Rectal smooth muscle tissue (tissue), 1 donor: ENCODE measurements around the gene SAMD4A.

Experiments used
- H3K27ac ChIP-seq: one replicate; pipeline ENCODE4 v1.7.0; 2013; ENCODE audit warnings: low read depth, low read length, inconsistent platforms
- H3K27me3 ChIP-seq: one replicate; pipeline ENCODE4 v1.7.0; 2013; ENCODE audit warnings: low read length; ENCODE audit not compliant: control insufficient read depth, insufficient read depth
- H3K36me3 ChIP-seq: one replicate; pipeline ENCODE4 v1.7.0; 2013; ENCODE audit warnings: low read length; ENCODE audit not compliant: control insufficient read depth, insufficient read depth
- H3K4me1 ChIP-seq: one replicate; pipeline ENCODE4 v1.7.0; 2013; ENCODE audit warnings: low read length; ENCODE audit not compliant: control insufficient read depth, insufficient read depth
- H3K4me3 ChIP-seq: one replicate; pipeline ENCODE4 v1.7.0; 2013; ENCODE audit warnings: low read length
- H3K9ac ChIP-seq: one replicate; pipeline ENCODE4 v1.7.0; 2013; ENCODE audit warnings: low read length

Gene SAMD4A

DNA sequence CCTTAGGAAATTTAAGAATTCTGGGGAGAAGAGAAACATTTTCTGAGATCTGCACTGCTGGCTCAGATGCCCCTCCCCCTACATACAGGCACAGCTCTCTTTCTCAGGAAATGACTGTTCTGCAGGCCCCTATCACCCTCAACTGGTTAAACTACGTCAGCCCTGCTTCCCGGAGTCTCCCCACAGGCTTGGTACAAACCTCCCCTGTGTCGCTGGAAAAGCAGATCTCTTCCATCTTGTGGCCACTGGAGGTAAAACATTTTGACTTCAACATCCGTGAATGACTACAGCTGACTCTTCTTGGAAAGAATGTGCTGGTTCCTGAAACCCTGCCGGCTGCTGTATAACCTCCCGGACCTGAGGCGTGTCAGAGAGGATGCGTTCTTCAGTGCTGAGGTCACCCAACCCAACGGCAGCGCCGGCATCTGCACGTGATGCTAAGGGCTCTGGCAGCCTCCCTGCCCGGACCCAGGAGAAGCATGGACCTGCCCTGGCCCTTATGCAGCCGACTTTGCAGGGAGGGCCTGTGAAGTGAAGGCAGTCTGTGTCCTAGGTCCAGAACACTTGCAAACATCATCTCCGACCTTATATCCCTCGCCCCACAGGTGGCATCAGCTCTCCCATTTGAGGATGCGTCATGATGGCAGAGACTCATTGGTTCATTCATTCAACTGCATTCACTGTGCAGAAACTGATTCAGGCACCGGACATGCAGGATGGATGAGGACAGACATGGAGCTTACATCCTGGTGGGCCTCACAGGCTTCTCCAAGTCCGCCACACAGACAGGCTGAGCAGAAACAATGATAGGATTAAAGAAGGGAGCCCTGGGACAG is 206.5 kb downstream of the SAMD4A start:
- H3K4me3 ChIP-seq: peak overlapping the region; percentile 0
- no peaks in the 10 kb centered on the region for H3K27me3 ChIP-seq
- peaks cover 29% of the 10 kb centered on the region for H3K4me1 ChIP-seq
- H3K36me3 ChIP-seq: no peaks in the 10 kb centered on the region
- H3K27ac ChIP-seq: peak overlapping the region; percentile 89
- H3K9ac ChIP-seq: no peak overlapping the region

DNA sequence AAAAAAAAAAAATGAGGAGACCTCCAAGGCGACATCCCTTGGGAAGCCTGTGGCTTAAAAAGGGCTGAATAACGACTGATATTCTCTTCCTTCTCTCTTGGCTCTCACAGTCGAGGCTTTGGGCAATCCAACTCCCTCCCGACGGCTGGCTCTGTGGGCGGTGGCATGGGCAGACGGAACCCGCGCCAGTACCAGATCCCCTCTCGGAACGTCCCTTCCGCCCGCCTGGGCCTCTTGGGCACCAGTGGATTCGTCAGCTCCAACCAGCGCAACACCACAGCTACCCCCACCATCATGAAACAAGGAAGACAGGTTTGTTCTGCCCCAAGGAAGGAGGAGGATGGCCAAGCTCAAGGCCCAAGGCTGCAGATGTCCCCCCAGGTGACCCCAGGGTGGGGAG is 207.9 kb downstream of the SAMD4A start:
- no peak overlapping the region for H3K9ac ChIP-seq
- H3K4me3 ChIP-seq: no peak overlapping the region
- H3K36me3 ChIP-seq: no peaks in the 10 kb centered on the region
- no peaks in the 10 kb centered on the region for H3K27me3 ChIP-seq
- H3K4me1 ChIP-seq: peaks cover 29% of the 10 kb centered on the region
- H3K27ac ChIP-seq: no peak overlapping the region

DNA sequence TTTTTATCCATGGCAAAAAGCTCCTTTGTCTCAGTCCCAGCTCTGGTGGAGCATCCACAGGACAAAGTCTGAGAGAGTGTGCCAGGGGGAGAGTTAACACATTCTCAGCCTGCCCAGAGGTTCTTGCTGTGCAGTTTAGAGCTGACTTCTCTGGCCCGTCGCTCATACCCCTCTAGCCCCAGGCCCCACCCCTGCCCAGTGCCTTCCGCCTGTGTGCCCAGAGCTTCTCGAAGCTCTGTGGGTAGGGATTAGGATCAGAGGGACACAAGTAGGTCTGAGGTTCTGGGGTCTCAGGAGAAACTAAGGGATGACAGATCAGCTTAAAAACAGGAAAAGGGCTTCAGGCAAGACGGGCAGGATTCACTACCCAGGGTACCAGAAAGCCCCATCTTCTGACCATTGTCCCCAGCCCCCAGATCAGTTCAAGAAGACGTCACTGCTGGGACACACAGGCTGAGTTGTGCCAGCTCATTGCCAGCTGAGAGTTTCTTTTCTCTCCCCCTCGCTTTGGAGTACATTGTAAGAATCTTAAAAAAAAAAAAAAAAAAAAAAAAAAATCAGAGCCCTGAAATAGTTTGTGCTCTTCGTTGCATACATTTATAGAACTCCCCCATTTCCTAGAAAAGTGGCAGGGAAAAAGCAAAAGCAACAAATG is 208.7 kb downstream of the SAMD4A start:
- Histone ChIP-seq H3K4me3 (no peak overlapping the region), H3K9ac (no peak overlapping the region), H3K36me3 (no peaks in the 10 kb centered on the region), H3K27me3 (no peaks in the 10 kb centered on the region), H3K4me1 (peaks cover 24% of the 10 kb centered on the region), H3K27ac (no peak overlapping the region)

DNA sequence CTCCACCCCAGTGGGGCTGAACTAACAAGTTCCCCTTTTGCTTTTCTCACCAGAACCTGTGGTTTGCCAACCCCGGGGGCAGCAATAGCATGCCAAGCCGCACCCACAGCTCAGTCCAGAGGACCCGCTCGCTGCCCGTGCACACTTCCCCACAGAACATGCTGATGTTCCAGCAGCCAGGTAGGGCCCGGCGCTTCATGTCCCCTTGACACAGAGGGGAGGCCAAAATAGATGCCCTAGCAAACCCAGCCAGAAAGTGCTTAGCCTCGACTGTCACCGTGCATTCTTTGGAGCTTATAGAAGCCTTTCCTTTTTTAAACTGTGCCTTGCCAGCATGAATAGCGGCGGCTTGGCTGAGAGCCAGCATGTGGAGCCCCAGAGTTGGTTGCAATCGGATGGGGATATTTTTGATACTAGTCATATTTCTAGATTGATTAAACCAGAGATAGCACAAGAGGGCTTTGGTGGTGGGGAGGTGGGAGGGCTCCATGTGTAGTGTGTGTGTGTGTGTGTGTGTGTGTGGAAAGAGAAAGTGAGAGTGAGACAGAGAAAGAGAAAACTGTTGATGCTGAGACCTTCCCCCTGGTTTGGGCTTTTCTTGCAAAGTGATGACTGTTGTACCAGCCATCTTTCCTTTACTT is 209.6 kb downstream of the SAMD4A start:
- Histone ChIP-seq H3K4me3 (no peak overlapping the region), H3K9ac (no peak overlapping the region), H3K4me1 (peaks cover 24% of the 10 kb centered on the region), H3K27ac (no peak overlapping the region), H3K36me3 (no peaks in the 10 kb centered on the region), H3K27me3 (no peaks in the 10 kb centered on the region)

DNA sequence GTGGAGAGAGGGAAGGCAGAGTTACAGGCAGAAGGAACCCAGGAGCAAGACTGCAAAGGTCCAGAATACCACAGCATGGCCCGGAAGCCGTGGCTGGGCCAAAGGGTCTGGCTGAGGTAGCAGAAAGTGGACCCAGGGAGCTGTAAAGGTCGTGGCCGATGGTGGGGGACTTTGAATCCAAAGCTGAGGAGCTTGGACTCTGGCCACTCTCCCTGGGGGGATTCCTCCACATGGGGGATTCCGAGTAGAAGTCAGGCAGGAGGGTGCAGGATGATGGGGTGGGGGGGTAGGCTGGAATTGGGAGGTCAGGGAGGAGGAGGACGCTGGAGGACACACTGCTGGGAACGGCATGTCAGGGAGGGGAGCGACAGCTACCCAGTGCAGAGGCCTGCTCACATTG is 210.5 kb downstream of the SAMD4A start:
- Histone ChIP-seq H3K36me3 (no peaks in the 10 kb centered on the region), H3K4me3 (no peak overlapping the region), H3K27ac (no peak overlapping the region), H3K27me3 (no peaks in the 10 kb centered on the region), H3K4me1 (peaks cover 24% of the 10 kb centered on the region), H3K9ac (no peak overlapping the region)

DNA sequence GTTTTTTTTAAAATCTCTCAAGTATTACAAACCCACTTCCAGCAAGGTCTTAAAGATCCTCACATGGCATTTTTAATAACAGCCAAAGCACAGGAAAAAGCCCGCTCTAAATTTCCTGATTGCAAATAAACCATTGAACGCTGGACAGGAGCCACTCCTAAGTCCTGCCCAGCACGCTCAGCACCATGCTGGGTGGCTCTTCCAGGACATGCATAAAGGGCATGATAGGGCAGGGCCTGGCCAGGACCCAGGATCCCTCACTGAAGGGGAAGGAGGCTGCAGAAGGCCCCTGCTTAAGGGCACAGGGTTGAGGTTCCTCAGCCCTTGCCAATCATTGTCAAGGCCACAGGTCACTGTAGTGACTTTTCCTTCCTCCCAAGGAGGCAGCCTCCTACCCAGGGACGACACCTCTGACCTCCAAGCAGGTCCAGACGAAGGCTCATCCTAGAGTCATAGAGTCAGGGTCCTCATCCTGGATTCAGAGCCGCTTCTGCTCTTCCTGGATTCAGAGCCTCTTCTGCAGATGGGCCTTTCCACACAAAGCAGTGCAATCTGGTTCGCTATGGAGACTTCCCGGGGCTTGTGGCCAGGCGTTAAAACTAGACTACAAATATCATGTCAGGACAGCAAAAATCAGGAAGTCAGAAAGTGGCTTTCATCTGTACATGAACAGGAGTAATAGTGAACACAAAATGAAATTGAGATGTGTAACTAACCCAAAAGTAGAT is 211.9 kb downstream of the SAMD4A start:
- Histone ChIP-seq H3K4me3 (no peak overlapping the region), H3K4me1 (peaks cover 10% of the 10 kb centered on the region), H3K27me3 (no peaks in the 10 kb centered on the region), H3K9ac (no peak overlapping the region), H3K27ac (no peak overlapping the region), H3K36me3 (no peaks in the 10 kb centered on the region)

DNA sequence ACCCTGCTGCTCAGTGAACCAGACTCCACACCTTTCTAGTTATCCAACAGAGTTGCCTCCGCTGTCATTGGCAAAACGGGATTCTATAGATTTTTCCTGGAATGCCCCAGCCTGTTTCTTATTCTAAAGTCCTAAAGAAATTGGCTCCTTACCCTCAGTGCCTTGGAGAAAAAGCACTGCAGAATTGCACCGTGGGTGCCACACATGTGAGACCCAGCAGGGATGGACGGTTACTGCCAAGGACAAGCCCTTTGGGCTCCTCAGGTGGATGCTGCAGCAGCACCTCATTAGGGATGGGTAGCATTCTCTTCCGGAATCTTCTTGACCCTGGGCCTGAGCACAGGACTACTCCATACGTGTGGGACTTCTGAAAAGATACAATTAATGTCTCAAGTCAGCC is 214.2 kb downstream of the SAMD4A start:
- H3K27ac ChIP-seq: no peak overlapping the region

DNA sequence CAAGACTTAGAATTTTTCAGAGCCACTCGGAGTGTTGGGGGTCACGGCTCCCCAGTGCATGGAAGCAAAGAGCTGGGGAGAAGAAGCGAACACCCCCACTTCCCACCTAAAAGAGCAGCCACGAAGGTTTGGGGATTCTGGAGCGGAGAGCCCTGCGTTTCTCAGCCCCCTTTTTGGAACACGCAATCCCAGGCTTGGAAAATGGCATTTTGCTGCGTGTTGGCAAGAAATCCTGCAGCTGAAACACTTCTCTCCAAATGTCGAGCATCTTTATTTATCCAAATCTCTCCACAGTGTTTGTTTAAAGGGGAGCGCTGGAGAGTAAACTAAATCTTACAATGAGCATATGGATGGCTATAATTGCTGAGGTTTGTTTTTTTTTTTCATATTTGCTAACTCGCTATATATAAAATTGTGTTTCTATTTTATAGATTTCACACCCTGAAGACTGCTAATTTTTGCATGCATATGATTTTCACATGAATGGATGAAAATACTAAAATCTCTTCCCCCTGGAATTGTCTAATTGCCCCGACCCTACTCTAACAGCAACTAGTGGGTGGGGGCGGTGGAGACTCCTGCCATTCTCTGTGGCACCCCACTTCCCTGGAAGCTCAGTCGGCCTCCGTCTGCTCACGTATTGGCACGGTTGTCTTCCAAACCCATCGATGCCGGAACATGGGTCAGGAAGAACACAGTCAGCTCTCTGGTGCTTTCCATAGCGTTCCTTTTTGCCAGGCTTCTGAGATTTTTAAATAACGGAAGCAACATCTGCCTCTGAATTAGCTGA is 215.2 kb downstream of the SAMD4A start:
- Histone ChIP-seq H3K27ac (no peak overlapping the region), H3K9ac (no peak overlapping the region), H3K36me3 (peaks cover 17% of the 10 kb centered on the region), H3K4me1 (no peaks in the 10 kb centered on the region), H3K4me3 (no peak overlapping the region), H3K27me3 (no peaks in the 10 kb centered on the region)

More for the DNA sequence above, 214.2 kb downstream of the SAMD4A start:
- no peaks in the 10 kb centered on the region for H3K27me3 ChIP-seq
- no peak overlapping the region for H3K9ac ChIP-seq
- H3K4me3 ChIP-seq: no peak overlapping the region
- H3K36me3 ChIP-seq: peaks cover 17% of the 10 kb centered on the region
- H3K4me1 ChIP-seq: peaks cover 5% of the 10 kb centered on the region

DNA sequence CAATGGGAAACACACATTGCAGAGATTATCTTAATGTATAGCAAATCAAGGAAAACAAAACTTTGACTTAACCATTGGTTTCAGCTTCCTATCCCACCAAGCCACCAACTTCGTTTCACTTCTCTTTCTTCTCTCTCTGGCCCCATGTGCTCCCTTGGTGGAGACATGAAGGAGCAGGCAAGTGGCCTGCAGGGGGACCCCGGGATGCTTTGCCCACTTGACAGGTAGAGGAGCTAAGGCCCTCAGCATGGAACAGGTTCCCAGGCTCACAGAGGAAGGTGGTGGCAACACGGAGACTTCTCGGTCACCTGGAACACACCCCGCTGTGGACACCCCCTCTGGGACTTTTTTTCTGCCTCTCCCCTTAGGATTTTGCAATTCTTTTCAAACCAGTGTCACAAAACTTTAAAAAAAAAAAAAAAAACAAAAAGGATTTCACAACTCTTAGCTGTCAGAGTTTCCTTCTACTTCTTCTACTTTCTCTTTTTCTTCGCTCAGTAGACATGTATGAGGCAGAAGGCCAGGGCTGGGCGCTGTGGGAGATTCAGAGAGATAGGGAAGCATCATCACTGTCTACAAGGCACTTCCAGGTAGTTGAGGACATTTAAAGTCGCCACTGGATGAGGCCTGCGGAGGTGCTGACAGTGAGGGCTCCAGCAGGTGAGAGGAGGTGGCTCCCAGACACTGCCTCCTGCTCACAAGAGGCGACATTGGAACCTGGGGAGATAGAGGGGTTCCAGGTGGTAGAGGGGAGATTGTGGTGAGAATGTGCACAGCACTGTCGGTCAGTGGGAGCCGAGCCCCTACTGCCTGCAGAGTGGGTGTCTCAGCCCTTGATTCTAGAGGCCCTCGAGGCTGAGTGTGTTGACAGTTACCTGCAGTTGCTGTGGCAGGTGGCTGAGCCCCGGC is 216.1 kb downstream of the SAMD4A start:
- Histone ChIP-seq H3K27ac (no peak overlapping the region), H3K4me1 (no peaks in the 10 kb centered on the region), H3K4me3 (no peak overlapping the region), H3K27me3 (no peaks in the 10 kb centered on the region), H3K9ac (no peak overlapping the region), H3K36me3 (peaks cover 19% of the 10 kb centered on the region)

DNA sequence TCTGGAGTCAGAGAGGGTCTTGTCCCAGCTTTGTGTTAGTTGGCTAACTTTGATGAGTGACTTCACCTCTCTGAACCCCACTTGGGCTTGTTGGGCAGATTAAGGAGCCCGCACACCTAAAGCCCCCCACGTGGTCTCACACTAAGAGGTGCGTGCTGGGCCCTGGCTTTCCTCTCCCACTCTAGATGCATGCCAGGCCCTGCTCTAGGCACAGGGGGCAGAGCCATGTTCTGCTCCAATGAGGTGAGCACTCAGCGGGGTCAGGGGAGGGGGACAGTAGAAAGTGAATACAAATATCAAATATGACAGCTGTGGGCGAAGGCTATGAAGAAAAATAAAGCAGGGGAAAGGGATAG is 216.7 kb downstream of the SAMD4A start:
- no peaks in the 10 kb centered on the region for H3K27me3 ChIP-seq
- H3K9ac ChIP-seq: no peak overlapping the region
- peaks cover 23% of the 10 kb centered on the region for H3K36me3 ChIP-seq
- H3K27ac ChIP-seq: no peak overlapping the region
- no peaks in the 10 kb centered on the region for H3K4me1 ChIP-seq
- H3K4me3 ChIP-seq: no peak overlapping the region

DNA sequence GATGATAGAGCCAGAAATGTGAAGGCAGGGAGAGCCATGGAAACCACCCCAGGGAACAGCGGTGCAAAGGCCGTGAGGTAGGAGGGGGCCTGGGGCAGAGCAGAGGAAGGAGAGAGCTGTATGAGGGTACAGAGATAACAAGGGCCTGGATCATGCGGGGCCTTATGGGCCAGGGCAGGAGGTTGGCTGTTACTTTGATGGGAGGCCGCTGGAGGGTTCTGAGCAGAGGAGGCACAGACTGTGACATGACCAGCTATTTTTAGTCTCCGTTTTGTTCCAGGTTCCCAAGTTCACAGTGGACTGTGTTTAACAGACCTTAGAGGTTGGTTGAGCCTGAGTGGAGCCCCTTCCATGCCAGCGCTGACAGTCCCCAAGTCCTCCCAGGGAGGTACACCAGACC is 217.1 kb downstream of the SAMD4A start:
- Histone ChIP-seq H3K36me3 (peaks cover 23% of the 10 kb centered on the region), H3K4me3 (no peak overlapping the region), H3K4me1 (no peaks in the 10 kb centered on the region), H3K9ac (no peak overlapping the region), H3K27ac (no peak overlapping the region), H3K27me3 (no peaks in the 10 kb centered on the region)
